IPS-18c (cell line): ENCODE measurements around the gene BABAM2.

Experiments
- H3K4me3 ChIP-seq: 2 replicates; pipeline ENCODE4 v1.7.0; 2013; ENCODE audit warnings: low read depth, mild to moderate bottlenecking, low read length, moderate library complexity; ENCODE audit not compliant: insufficient read depth
- H3K9me3 ChIP-seq: one replicate; pipeline ENCODE4 v1.6.1; 2013; ENCODE audit warnings: mild to moderate bottlenecking, low read length, moderate library complexity; ENCODE audit not compliant: control insufficient read depth, insufficient read depth

The BABAM2 gene

DNA sequence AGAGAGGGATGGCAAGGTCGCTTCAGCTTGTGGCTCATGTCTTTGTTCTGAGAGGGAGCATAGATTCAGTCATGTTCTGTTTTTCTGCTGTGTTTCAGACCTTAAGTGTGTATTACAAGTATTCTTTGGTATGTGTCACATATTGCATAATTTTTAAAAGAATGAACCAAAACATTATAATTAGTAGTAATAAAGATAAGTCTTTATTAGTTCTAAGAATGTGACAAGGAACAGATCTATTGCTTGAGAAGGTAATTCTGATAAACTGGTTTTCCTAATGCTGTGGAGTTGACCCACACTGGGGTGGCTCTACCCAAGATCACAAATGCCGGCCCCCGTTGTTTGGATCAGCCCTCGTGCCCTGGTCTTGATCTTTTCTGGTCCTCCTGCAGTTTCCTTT lies 377.9 kb downstream of the BABAM2 start:
- H3K4me3 ChIP-seq, result no peak overlapping the region
- H3K9me3 ChIP-seq, result peaks cover 2% of the 10 kb centered on the region

GRCh38 chr2:28269019-28269784 lies 378.7 kb downstream of the BABAM2 start:
- Histone ChIP-seq H3K4me3 (no peak overlapping the region), H3K9me3 (peaks cover 2% of the 10 kb centered on the region)

DNA sequence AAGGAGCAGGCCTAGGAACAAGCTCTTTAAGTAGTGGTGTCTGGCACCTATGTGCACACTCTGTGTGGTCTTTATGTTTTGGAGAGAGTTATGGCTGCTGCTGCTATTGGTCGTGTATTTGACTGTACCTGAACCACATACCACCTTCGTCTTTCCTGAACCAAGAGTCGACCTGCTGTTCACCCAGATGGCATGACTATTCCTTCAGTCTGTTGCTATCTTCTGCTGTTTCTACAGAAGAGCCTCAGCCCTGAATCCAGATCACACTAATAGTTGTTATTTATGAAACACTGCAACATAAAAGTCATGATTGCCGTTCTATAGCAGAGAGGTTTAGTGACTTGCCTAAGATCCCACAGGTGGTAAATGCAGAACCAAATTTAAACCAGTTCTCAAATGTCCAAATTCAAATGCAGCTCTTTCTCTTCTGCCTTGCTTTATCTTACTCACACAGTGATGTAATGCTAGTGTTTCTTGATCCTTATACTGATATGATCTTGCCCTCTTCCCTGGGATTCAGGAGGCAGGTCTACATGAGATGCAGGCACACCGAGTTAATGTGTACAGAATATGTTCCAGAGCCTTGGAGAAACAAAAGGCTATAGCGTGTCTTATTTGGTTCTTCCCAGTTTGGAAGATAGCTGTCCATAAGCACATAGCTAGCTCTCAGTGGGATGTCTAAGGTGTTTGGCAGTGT lies 380.1 kb downstream of the BABAM2 start:
- Histone ChIP-seq H3K9me3 (no peaks in the 10 kb centered on the region), H3K4me3 (no peak overlapping the region)

DNA sequence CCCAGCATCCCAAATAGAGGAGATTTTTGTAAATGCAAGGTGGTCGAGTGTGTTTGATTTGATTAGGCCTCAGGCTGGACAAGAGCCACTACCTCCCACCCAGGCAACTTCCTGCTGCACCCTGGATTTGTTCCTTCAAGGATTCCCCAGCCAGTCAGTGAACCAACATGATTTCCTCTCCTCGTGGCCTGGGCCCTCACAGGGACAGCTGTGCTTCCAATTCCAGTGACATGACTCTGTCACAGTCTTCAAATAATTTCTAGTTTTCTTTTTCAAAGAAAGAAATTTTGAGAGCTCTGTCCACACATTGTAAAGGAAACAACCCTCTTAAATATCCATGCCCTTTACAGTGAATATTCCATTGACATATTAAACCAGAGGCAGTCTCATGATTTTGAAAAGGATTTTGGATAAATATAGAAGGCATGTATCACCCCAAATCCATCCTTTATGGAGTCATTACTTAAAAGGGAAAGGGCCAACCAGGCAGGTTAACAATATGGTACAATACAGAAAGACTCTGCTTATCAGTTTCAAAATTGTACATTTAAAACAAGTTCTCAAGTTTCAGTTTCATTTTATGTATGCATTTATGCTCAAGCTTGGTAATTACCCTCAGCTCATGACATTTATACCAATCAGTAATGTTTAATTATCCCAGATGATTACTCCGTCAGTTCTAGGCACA lies 380.8 kb downstream of the BABAM2 start:
- Histone ChIP-seq H3K4me3 (no peak overlapping the region), H3K9me3 (no peaks in the 10 kb centered on the region)

DNA sequence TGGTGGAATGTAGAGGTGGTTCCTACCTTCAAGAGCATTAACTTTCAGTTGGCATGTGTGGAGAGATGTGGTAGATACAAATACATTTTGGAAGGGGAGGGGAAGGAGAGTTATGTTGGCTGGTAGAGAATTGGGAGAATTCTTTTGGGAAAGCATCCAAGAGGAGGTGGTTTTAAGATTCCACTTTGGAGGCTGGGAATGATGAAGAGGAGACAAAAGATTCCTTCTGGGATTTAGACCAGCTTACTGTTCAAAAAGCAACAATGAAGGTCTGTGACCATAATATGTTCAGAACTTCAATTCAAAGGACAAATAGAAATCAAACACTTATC lies 381.4 kb downstream of the BABAM2 start:
- H3K4me3 ChIP-seq, result no peak overlapping the region
- H3K9me3 ChIP-seq, result no peaks in the 10 kb centered on the region

DNA sequence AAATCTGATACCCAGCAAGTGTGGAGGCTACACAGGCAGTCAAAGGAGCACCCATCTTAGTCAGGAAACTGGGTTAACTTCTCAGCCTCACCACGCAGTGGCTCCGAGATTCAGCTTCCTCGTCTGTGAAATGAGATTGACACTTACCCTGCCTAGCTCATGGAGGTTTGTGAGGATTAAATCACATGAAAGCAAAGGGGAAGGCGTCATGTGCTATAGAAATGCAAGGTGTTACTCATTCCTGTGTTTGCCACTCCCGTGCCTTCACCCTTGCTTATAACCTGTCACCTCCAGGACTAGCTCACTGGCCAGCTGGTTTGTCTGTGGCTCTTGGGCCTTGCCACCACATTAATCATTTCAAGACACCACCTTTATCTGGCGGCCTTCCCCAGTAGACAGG lies 383.2 kb downstream of the BABAM2 start:
- Histone ChIP-seq H3K9me3 (no peaks in the 10 kb centered on the region), H3K4me3 (no peak overlapping the region)

DNA sequence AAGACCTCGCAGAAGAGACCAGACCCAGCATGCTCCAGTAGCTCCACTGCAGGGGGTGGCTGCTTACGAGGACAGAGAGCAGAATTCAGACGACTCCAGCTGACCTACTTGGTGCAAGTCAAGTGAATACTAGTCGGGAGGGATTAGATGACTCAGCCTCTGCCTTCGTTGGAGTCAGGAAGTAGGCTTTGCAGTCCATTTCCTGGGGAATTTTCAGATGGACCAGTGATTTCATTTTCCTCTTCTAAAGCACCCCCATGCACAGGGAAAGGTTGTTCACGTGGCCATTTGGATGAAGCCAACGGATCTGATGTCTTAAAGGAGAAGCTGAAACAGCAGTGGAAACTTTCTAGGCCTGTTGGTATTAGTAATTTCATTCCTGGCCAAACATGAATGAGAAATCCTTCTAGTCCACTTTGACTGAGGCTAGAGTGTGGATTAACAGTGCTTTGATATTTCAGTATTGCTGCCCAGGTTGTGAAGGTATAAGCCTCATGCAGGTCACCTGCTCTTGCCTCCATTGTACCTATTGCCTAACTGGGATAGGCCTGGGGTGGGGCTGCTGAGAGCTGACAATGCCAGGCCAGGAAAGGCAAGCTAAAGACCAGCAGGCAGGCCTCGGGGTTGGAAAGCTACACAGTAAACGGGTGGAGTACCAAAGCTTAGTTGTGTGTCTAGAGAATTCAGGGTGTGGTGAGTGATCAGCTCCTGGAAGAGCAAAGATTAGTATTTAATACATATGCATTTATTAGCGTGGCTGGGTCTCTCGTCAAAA lies 384.6 kb downstream of the BABAM2 start:
- no peak overlapping the region for H3K4me3 ChIP-seq
- H3K9me3 ChIP-seq, result no peaks in the 10 kb centered on the region

- no peak overlapping the region for H3K4me3 ChIP-seq
- no peaks in the 10 kb centered on the region for H3K9me3 ChIP-seq
These were observed 385.6 kb downstream of the BABAM2 start for GRCh38 chr2:28276076-28276618.

- H3K9me3 ChIP-seq, result no peaks in the 10 kb centered on the region
- no peak overlapping the region for H3K4me3 ChIP-seq
These were observed 386.3 kb downstream of the BABAM2 start for GRCh38 chr2:28276807-28277206.

DNA sequence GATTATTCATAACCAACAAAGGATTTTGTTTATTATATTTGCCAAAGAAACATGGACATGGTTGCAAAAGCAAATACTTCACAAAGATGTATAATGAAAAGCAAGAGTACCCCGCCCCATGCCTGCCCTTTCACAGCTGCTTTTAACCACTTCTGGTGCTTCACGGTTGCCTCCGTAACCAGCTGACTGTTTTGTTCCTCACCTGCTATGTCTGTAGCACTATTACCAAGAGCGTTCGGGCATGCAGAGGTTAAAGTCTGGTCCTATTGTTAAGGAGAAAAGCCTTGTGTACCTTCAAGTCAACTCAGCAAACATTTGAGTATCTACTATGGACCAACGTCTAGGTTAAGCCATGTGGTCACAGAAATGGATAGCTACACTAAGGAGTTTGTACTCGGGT lies 386.9 kb downstream of the BABAM2 start:
- H3K9me3 ChIP-seq, result no peaks in the 10 kb centered on the region
- H3K4me3 ChIP-seq, result no peak overlapping the region

DNA sequence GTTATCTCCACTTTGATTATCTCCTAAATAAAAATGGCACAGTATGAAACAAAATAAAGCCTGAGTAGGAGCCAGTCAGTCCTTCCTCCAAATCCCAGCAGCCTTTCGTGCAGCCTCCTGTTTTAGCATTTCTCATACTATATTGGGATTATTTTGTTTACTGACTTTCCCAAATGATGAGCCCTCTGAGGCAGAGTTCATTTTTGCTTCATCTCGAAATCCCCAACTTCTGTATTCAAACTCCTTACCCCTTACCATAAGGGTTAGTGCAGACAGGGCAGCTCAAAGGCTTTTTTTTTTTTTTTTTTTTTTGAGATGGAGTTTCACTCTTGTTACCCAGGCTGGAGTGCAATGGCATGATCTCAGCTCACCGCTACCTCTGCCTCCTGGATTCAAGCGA lies 388.8 kb downstream of the BABAM2 start:
- H3K9me3 ChIP-seq, result no peaks in the 10 kb centered on the region
- no peak overlapping the region for H3K4me3 ChIP-seq

DNA sequence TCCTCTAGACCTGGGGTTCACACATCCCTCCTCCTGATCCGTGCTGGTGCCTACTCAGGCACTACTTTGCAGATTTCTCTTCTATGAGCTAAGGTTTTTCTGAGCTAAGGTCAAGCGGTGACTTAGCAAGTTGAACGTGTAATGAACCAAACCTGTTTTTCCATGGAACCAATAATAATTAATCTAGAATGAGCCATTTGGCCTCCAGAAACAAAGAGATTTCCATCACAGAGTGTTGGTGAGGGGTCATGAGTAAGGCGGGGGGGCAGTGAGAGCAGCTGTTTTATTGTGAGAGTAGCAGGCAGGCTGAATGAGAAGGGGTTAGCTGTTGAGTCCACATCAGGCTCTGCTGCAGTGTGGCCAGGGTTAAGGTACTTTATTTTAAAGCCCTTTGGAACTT lies 390.1 kb downstream of the BABAM2 start:
- no peaks in the 10 kb centered on the region for H3K9me3 ChIP-seq
- no peak overlapping the region for H3K4me3 ChIP-seq

DNA sequence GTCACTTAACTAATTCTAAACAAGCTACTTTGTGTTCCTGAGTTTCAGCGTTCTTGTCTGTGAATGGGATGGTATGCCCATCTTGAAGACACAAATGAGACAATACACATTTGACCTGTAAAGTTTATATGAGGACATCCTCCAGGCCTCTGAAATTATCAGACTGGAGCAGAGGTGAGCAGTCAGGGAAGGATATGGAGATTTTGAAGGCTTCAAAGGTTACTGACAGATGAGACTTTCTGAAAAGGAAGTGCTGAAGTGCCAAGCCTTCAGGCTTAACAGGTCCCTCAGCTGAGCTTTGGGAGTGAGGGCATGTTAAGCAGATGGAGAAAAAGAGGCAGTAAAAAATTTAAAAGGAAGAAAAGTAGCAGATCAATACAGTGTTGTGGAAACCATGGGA lies 391.2 kb downstream of the BABAM2 start:
- no peaks in the 10 kb centered on the region for H3K9me3 ChIP-seq
- no peak overlapping the region for H3K4me3 ChIP-seq

- Histone ChIP-seq H3K4me3 (no peak overlapping the region), H3K9me3 (no peaks in the 10 kb centered on the region)
These were observed 391.7 kb downstream of the BABAM2 start for GRCh38 chr2:28282248-28282647.

DNA sequence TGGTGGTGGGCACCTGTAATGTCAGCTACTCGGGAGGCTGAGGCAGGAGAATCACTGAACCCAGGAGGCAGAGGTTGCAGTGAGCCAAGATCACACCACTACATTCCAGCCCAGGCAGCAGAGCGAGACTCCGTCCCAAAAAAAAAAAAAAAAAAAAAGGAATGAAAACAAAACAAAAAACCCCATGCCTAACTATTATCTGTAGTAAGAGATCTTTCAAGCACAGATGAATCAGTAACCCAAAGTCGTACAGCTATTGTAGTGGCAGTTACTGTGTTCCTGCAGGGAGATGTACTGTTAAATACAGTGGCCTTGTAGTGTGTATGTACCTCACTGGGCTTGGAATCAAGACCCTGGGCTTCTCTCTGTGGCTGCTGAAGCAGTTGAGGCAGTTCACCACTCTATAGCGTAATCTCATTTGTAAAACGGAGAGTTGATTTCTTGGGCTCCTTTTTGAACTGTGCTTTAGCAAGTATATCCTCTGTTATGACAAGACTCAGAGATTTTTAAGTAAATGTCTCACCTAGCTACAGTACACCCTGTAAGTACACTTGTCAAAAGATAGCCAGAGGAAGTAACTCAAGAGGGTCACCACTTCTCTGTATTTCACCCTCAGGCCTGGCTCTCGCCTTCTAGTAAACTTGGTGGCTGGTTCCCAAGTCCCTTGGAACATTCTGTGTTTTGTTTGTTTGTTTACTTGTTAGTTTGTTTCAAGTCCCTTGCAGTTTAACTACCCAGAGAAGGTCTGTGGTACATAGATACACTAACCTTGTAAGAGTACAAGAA lies 392.5 kb downstream of the BABAM2 start:
- no peak overlapping the region for H3K4me3 ChIP-seq
- no peaks in the 10 kb centered on the region for H3K9me3 ChIP-seq

DNA sequence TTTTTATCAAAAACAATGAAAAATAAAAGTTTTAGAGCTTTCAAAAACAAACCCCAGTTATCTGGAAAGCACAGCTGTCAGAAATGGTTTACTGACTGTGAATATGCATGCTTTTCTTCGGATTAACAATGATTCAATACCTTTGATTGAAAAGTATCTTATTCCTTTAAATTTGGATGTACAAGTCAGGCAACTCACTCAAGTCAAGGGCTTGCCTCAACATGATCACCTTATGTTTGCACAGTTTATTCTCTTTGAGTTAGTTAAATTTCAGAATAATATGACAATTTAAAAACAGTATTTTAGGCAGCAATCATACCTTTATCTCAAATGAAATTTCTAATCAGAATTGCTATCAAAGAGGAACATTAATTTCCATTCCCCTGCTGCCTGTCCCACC lies 393.3 kb downstream of the BABAM2 start:
- H3K9me3 ChIP-seq, result no peaks in the 10 kb centered on the region
- no peak overlapping the region for H3K4me3 ChIP-seq

GRCh38 chr2:28286678-28287077 lies 396.1 kb downstream of the BABAM2 start:
- no peak overlapping the region for H3K4me3 ChIP-seq

More at GRCh38 chr2:28286678-28287077, 396.1 kb downstream of the BABAM2 start:
- H3K9me3 ChIP-seq, result no peaks in the 10 kb centered on the region
